ENCODE measurements around the gene SETBP1.

SETBP1 gene

DNA sequence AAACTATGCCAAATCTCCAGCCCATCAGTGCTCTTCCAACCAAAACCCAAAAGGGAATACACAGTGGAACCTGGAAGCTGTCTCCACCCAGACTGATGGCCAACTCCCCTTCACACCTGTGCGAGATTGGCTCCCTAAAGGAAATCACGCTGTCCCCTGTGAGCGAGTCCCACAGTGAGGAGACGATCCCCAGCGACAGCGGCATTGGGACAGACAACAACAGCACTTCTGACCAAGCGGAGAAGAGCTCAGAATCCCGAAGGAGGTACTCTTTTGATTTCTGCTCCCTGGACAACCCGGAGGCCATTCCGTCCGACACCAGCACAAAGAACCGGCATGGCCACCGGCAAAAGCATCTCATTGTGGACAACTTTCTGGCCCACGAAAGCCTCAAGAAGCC, 271.1 kb downstream of the SETBP1 start:
- H3F3A ChIP-seq (ENCODE audit: control insufficient read depth, insufficient read depth) = no peaks in the 10 kb centered on the region
- TF ChIP-seq, protein P1, sequence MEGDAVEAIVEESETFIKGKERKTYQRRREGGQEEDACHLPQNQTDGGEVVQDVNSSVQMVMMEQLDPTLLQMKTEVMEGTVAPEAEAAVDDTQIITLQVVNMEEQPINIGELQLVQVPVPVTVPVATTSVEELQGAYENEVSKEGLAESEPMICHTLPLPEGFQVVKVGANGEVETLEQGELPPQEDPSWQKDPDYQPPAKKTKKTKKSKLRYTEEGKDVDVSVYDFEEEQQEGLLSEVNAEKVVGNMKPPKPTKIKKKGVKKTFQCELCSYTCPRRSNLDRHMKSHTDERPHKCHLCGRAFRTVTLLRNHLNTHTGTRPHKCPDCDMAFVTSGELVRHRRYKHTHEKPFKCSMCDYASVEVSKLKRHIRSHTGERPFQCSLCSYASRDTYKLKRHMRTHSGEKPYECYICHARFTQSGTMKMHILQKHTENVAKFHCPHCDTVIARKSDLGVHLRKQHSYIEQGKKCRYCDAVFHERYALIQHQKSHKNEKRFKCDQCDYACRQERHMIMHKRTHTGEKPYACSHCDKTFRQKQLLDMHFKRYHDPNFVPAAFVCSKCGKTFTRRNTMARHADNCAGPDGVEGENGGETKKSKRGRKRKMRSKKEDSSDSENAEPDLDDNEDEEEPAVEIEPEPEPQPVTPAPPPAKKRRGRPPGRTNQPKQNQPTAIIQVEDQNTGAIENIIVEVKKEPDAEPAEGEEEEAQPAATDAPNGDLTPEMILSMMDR (IDR thresholded peaks at IDR 0.05; ENCODE audit: low read depth, low read length, poor library complexity, severe bottlenecking) = no peak
- no peak for TF ChIP-seq EZH2phosphoT487 (IDR thresholded peaks at IDR 0.05; ENCODE audit: borderline replicate concordance, low read length)
- H3K4me1 ChIP-seq (ENCODE audit: control insufficient read depth, low read length) = no peaks in the 10 kb centered on the region
- no peaks in the 10 kb centered on the region for H4K20me1 ChIP-seq (ENCODE audit: control insufficient read depth, insufficient read depth, low read depth, low read length)
- no peak overlapping the region for H3K4me2 ChIP-seq (ENCODE audit: low read length)
- H3K9me3 ChIP-seq (ENCODE audit: control insufficient read depth, insufficient read depth, low read length) = no peaks in the 10 kb centered on the region
- H3K4me3 ChIP-seq (ENCODE audit: low read length) = no peak overlapping the region
- H3K9me2 ChIP-seq (replicated peaks; ENCODE audit: control insufficient read depth, low read length) = no peaks in the 10 kb centered on the region
- H3K36me3 ChIP-seq (ENCODE audit: control insufficient read depth, low read length) = peaks cover 13% of the 10 kb centered on the region
- no peak overlapping the region for H3K27ac ChIP-seq (ENCODE audit: low read depth, low read length)
- no peaks in the 10 kb centered on the region for H3K27me3 ChIP-seq (ENCODE audit: control insufficient read depth, low read length)
- H3K79me2 ChIP-seq (ENCODE audit: control insufficient read depth, low read length) = no peaks in the 10 kb centered on the region

DNA sequence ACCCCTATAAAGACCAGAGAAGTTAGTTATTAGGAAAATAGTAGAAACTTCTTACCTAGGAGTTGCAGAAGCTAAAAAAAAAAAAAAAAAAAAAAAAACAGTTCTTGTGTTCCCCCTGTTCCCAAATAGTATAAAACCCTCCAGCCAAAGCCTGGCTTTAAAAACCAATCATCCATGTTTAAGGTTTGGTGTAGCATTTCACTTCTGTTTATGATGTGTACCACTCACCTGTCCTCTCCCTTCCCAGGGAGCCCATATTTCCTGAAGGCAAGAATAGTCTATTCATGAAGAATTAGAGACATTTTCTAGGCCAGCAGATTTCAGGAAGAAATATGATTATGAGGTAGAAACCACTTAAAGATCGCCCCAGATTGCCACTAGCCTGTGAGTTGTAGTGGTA, 273.6 kb downstream of the SETBP1 start:
- no peak overlapping the region for H3K4me3 ChIP-seq (ENCODE audit: low read length)
- no peaks in the 10 kb centered on the region for H4K20me1 ChIP-seq (ENCODE audit: control insufficient read depth, insufficient read depth, low read depth, low read length)
- H3K27me3 ChIP-seq (ENCODE audit: control insufficient read depth, low read length) = no peaks in the 10 kb centered on the region
- H3K4me1 ChIP-seq (ENCODE audit: control insufficient read depth, low read length) = no peaks in the 10 kb centered on the region
- no peaks in the 10 kb centered on the region for H3K9me3 ChIP-seq (ENCODE audit: control insufficient read depth, insufficient read depth, low read length)
- H3K79me2 ChIP-seq (ENCODE audit: control insufficient read depth, low read length) = no peaks in the 10 kb centered on the region
- no peak overlapping the region for H3K27ac ChIP-seq (ENCODE audit: low read depth, low read length)
- TF ChIP-seq EZH2phosphoT487 (IDR thresholded peaks at IDR 0.05; ENCODE audit: borderline replicate concordance, low read length) = no peak
- TF ChIP-seq, protein P1 (IDR thresholded peaks at IDR 0.05; ENCODE audit: low read depth, low read length, poor library complexity, severe bottlenecking) = no peak
- no peak overlapping the region for H3K4me2 ChIP-seq (ENCODE audit: low read length)
- peaks cover 13% of the 10 kb centered on the region for H3K36me3 ChIP-seq (ENCODE audit: control insufficient read depth, low read length)
- no peaks in the 10 kb centered on the region for H3K9me2 ChIP-seq (replicated peaks; ENCODE audit: control insufficient read depth, low read length)
- H3F3A ChIP-seq (ENCODE audit: control insufficient read depth, insufficient read depth) = no peaks in the 10 kb centered on the region

DNA sequence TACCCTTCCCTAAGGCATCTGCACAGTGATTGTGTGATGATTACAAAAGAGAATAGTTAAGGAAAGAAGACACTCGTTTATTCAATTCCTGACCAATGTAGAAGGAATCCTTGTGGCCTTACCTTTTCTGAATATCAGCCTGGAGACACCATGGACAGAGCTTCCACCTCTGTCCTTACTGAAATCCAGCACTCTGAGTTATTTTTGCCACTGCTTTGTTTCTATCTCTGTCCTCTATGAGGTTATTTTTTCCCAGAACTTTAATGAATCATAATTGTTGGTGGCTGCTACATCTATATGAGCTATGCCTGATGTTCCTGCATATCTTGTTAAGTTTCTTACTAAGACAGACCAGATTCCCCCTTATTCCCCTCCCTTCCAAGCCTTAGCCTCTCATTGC, 275.1 kb downstream of the SETBP1 start:
- no peaks in the 10 kb centered on the region for H3K79me2 ChIP-seq (ENCODE audit: control insufficient read depth, low read length)
- peaks cover 3% of the 10 kb centered on the region; the same call in 1 of the 2 replicates for H3K36me3 ChIP-seq (ENCODE audit: control insufficient read depth, low read length)
- H4K20me1 ChIP-seq (ENCODE audit: control insufficient read depth, insufficient read depth, low read depth, low read length) = no peaks in the 10 kb centered on the region
- H3K27ac ChIP-seq (ENCODE audit: low read depth, low read length) = no peak overlapping the region
- no peaks in the 10 kb centered on the region for H3K4me1 ChIP-seq (ENCODE audit: control insufficient read depth, low read length)
- H3K4me3 ChIP-seq (ENCODE audit: low read length) = no peak overlapping the region
- H3K27me3 ChIP-seq (ENCODE audit: control insufficient read depth, low read length) = no peaks in the 10 kb centered on the region
- no peaks in the 10 kb centered on the region for H3K9me3 ChIP-seq (ENCODE audit: control insufficient read depth, insufficient read depth, low read length)
- TF ChIP-seq EZH2phosphoT487 (IDR thresholded peaks at IDR 0.05; ENCODE audit: borderline replicate concordance, low read length) = no peak
- TF ChIP-seq, protein P1 (IDR thresholded peaks at IDR 0.05; ENCODE audit: low read depth, low read length, poor library complexity, severe bottlenecking) = no peak
- no peaks in the 10 kb centered on the region for H3K9me2 ChIP-seq (replicated peaks; ENCODE audit: control insufficient read depth, low read length)
- no peaks in the 10 kb centered on the region for H3F3A ChIP-seq (ENCODE audit: control insufficient read depth, insufficient read depth)
- no peak overlapping the region for H3K4me2 ChIP-seq (ENCODE audit: low read length)

DNA sequence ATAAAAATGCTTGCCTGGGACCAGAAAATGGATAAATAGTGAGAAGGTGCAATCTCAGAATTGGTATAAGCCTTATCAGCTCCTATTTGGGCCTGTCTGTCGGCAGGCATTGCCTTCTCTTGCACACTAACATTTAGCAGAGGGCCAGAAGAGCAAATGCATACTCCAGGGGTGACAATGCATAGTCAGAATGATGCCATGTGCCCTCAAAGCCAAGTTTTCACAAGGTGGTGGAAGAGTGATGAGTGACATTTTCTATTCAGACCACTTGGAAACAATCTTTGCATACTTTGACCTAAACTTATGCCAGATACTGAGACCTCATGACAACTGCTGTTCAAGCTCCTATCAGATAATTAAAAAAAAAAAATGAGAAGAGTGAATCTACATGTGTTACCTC, 276.3 kb downstream of the SETBP1 start:
- Histone ChIP-seq H3K4me3 (ENCODE audit: low read length) (no peak overlapping the region), H3K27me3 (ENCODE audit: control insufficient read depth, low read length) (no peaks in the 10 kb centered on the region), H3K79me2 (ENCODE audit: control insufficient read depth, low read length) (no peaks in the 10 kb centered on the region), H3F3A (ENCODE audit: control insufficient read depth, insufficient read depth) (no peaks in the 10 kb centered on the region), H4K20me1 (ENCODE audit: control insufficient read depth, insufficient read depth, low read depth, low read length) (no peaks in the 10 kb centered on the region), H3K4me1 (ENCODE audit: control insufficient read depth, low read length) (no peaks in the 10 kb centered on the region), H3K36me3 (ENCODE audit: control insufficient read depth, low read length) (peaks cover 3% of the 10 kb centered on the region; the same call in 1 of the 2 replicates), H3K9me2 (replicated peaks; ENCODE audit: control insufficient read depth, low read length) (no peaks in the 10 kb centered on the region), H3K4me2 (ENCODE audit: low read length) (no peak overlapping the region), H3K9me3 (ENCODE audit: control insufficient read depth, insufficient read depth, low read length) (no peaks in the 10 kb centered on the region), H3K27ac (ENCODE audit: low read depth, low read length) (no peak overlapping the region)
- TF ChIP-seq, protein P1 (IDR thresholded peaks at IDR 0.05; ENCODE audit: low read depth, low read length, poor library complexity, severe bottlenecking) = no peak
- no peak for TF ChIP-seq EZH2phosphoT487 (IDR thresholded peaks at IDR 0.05; ENCODE audit: borderline replicate concordance, low read length)
